Measurements from ENCODE around the gene PTPRD. TPM values are rescaled to one million over a fixed set of nuclear protein-coding genes. Genes with fewer than 3 reads are reported as not detected.

The PTPRD gene
- total RNA-seq, 1 donor = 11.5 TPM

GRCh38 chr9:8644571-8644970 is 1968.2 kb downstream of the PTPRD start:
- DNase-seq (ENCODE audit: low read depth) = no peak
- no peak overlapping the region for H3K4me3 ChIP-seq (ENCODE audit: low read depth, low read length)
- TF ChIP-seq CTCF (IDR thresholded peaks at IDR 0.05; ENCODE audit: insufficient read depth, low read length) = no peak

GRCh38 chr9:8643896-8644295 is 1968.9 kb downstream of the PTPRD start:
- H3K4me3 ChIP-seq (ENCODE audit: low read depth, low read length) = no peak overlapping the region
- DNase-seq (ENCODE audit: low read depth) = no peak
- no peak for TF ChIP-seq CTCF (IDR thresholded peaks at IDR 0.05; ENCODE audit: insufficient read depth, low read length)

GRCh38 chr9:8643464-8643863 is 1969.3 kb downstream of the PTPRD start:
- H3K4me3 ChIP-seq (ENCODE audit: low read depth, low read length) = no peak overlapping the region
- TF ChIP-seq CTCF (IDR thresholded peaks at IDR 0.05; ENCODE audit: insufficient read depth, low read length) = no peak
- DNase-seq (ENCODE audit: low read depth) = no peak

GRCh38 chr9:8640761-8641160 is 1972.0 kb downstream of the PTPRD start:
- no peak overlapping the region for H3K4me3 ChIP-seq (ENCODE audit: low read depth, low read length)
- TF ChIP-seq CTCF (IDR thresholded peaks at IDR 0.05; ENCODE audit: insufficient read depth, low read length) = no peak
- no peak for DNase-seq (ENCODE audit: low read depth)

- no peak overlapping the region for H3K4me3 ChIP-seq (ENCODE audit: low read depth, low read length)
- DNase-seq (ENCODE audit: low read depth) = peak; percentile 19
- no peak for TF ChIP-seq CTCF (IDR thresholded peaks at IDR 0.05; ENCODE audit: insufficient read depth, low read length)
Observed at GRCh38 chr9:8637626-8638025, 1975.2 kb downstream of the PTPRD start.

GRCh38 chr9:8633784-8634183 is 1979.0 kb downstream of the PTPRD start:
- DNase-seq (ENCODE audit: low read depth) = peak; percentile 31
- TF ChIP-seq CTCF (IDR thresholded peaks at IDR 0.05; ENCODE audit: insufficient read depth, low read length) = no peak
- H3K4me3 ChIP-seq (ENCODE audit: low read depth, low read length) = no peak overlapping the region

- no peak for DNase-seq (ENCODE audit: low read depth)
- H3K4me3 ChIP-seq (ENCODE audit: low read depth, low read length) = no peak overlapping the region
- no peak for TF ChIP-seq CTCF (IDR thresholded peaks at IDR 0.05; ENCODE audit: insufficient read depth, low read length)
Observed at GRCh38 chr9:8632493-8632892, 1980.3 kb downstream of the PTPRD start.
